ENCODE data around the gene TMEM109.

The TMEM109 gene

DNA sequence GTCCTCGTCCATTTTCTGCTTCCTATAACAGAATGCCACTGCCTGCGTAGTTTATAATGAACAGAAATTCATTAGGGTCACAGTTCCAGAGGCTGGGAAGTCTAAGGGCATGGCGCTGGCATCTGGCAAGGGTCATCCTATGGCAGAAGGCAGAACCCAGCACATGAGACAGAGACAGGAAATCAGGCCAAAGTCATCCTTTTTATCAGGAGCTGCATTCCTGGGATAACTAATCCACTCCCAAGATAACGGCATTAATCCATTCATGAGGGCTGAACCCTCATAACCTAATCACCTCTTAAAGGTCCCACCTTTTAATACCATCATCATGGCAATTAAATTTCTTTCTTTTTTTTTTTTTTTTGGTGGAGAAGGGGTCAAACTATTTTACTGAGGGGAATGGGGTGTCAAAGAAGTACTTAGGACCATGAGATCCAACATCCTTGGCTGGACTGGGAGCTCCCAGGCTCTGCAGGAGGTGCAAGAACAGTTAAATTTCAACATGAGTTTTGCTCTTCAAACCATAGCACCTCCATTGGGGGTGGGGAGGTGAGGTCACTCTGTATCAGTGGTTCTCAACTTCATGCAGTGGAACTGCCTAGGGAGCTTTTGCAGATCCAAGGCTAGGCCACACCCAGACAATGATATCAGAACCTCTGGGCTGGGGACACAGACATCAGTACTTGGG is 4.4 kb downstream of the TMEM109 start:
- TF ChIP-seq CTCF (IDR thresholded peaks at IDR 0.05; ENCODE audit: insufficient read depth, low read depth, low read length, missing control alignments): no peak
- DNase-seq (ENCODE audit: low read depth): no peak
- H3K4me3 ChIP-seq (ENCODE audit: low read depth, low read length): no peak overlapping the region

- no peak for TF ChIP-seq CTCF (IDR thresholded peaks at IDR 0.05; ENCODE audit: insufficient read depth, low read depth, low read length, missing control alignments)
- DNase-seq (ENCODE audit: low read depth): no peak
- H3K4me3 ChIP-seq (ENCODE audit: low read depth, low read length): no peak overlapping the region
Observed at GRCh38 chr11:60918939-60919265, 4.9 kb downstream of the TMEM109 start.

GRCh38 chr11:60919320-60919719 is 5.4 kb downstream of the TMEM109 start:
- H3K4me3 ChIP-seq (ENCODE audit: low read depth, low read length): no peak overlapping the region
- DNase-seq (ENCODE audit: low read depth): no peak
- TF ChIP-seq CTCF (IDR thresholded peaks at IDR 0.05; ENCODE audit: insufficient read depth, low read depth, low read length, missing control alignments): no peak

- no peak overlapping the region for H3K4me3 ChIP-seq (ENCODE audit: low read depth, low read length)
- DNase-seq (ENCODE audit: low read depth): no peak
Observed at GRCh38 chr11:60919956-60920355, 6.0 kb downstream of the TMEM109 start.

GRCh38 chr11:60921259-60921658 is 7.3 kb downstream of the TMEM109 start:
- H3K4me3 ChIP-seq (ENCODE audit: low read depth, low read length): no peak overlapping the region
- DNase-seq (ENCODE audit: low read depth): no peak
- no peak for TF ChIP-seq CTCF (IDR thresholded peaks at IDR 0.05; ENCODE audit: insufficient read depth, low read depth, low read length, missing control alignments)

More at GRCh38 chr11:60919956-60920355, 6.0 kb downstream of the TMEM109 start:
- no peak for TF ChIP-seq CTCF (IDR thresholded peaks at IDR 0.05; ENCODE audit: insufficient read depth, low read depth, low read length, missing control alignments)

- DNase-seq (ENCODE audit: low read depth): no peak
- no peak for TF ChIP-seq CTCF (IDR thresholded peaks at IDR 0.05; ENCODE audit: insufficient read depth, low read depth, low read length, missing control alignments)
Observed at GRCh38 chr11:60921777-60922335, 7.9 kb downstream of the TMEM109 start.

GRCh38 chr11:60922906-60923305 is 8.9 kb downstream of the TMEM109 start:
- H3K4me3 ChIP-seq (ENCODE audit: low read depth, low read length): no peak overlapping the region
- no peak for DNase-seq (ENCODE audit: low read depth)
- TF ChIP-seq CTCF (IDR thresholded peaks at IDR 0.05; ENCODE audit: insufficient read depth, low read depth, low read length, missing control alignments): no peak

More at GRCh38 chr11:60921777-60922335, 7.9 kb downstream of the TMEM109 start:
- no peak overlapping the region for H3K4me3 ChIP-seq (ENCODE audit: low read depth, low read length)
